IPS DF 4.7 (cell line): ENCODE data around the gene POLR1C.
"Not testable (repeated sequence)": the region's sequence is repeated elsewhere in the genome, so short reads cannot be mapped to it uniquely, and the experiment has no call there.

ENCODE experiments used
- DNase-seq: peaks from one replicate; pipeline ENCODE4 v3.0.0-alpha.2; 2013; ENCODE audit warnings: low spot score; ENCODE audit errors: extremely low read depth

Gene POLR1C

DNA sequence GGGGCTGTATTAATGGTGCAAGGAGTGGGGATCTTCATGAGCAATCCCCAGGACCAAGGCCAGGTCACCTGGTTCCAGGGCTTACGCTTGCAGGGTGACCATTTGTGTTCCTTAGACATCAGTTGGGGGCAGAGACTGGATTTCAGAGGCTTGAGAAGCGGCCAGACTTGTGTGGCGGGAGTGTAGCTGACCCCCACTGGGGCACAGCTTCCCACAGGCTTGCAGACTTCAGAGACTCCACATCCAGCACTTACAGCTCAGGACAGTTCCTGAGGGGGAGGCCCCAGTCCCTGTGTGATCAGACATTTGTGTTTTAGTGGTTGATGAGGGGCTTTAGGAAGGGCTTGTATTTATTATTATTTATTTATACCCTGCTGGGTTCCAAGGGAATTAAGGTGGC is 24.2 kb upstream of the POLR1C start:
- DNase-seq: no peak

DNA sequence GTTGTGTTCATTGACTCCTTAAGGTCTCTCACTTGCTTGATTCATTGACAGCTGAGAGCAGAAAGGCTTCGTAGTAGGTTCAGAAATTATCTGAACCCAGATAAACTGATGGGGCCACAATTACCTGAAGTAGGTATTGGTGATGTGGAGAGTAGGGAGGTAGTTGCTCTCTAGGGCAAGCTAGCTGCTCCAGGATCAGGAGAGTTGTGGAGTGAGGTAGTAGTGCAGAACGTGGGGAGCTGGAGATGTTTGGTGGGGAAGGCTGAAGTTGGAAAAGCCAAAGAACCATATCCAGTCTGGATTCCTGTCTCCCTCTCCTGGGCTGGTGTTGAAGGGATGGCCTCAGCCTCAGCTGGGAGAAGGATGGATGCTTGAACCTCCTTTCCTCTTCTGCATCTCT is 23.7 kb upstream of the POLR1C start:
- DNase-seq: no peak

DNA sequence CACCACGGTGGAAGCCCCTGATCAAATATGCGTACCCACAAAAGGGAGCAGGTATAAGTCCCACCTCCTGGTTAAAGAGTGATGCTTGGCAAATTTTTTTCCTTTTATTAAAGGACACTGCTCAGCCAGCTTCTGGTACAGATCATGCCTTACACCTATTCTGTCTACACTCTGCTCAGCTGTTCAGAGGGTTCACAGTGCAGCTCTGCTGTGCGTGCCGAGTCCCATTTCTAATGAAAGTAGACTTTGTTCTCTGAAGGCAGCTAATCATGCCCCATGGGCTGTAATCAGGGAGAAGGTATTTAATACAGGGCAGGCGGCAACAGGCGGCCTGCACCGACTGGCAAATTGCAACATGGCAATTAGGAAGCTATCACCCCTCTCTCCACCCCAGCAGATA is 23.1 kb upstream of the POLR1C start:
- DNase-seq: no peak

DNA sequence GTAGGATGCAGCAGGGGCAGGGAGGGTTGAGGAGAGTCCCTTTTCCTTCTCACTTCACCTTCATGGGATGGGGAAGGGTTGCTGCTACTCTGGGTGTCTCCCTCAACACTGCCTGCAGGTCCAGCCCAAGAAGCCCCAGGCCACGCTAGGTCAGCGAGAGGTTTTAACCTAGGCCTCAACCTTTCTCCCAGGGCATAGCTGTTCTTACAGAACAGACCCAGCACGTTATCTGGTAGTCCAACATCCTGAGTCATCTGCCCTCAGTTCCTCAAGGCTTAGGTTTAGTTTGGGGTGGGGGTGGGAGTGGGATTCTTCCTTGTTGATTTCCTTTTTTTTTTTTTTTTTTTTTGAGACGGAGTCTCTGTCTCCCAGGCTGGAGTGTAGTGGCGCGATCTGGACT is 22.6 kb upstream of the POLR1C start:
- DNase-seq: no peak

DNA sequence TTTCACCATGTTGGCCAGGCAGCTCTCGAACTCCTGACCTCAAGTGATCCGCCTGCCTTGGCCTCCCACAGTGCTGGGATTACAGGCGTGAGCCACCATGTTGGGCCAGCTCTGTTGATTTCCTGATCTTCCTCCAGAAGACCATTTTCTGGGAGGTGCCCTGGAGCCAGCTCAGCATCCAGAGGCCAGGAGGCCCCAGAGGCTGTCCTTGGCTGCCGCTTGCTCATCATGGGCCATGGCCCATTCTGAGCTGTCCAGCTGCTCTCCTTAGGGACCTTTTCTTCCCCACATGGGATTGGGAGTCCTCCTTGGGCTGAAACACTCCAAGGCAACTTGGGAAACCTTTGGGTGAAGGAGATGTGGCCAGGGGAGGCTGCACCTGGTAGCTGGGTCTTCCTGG is 22.1 kb upstream of the POLR1C start:
- no peak for DNase-seq

DNA sequence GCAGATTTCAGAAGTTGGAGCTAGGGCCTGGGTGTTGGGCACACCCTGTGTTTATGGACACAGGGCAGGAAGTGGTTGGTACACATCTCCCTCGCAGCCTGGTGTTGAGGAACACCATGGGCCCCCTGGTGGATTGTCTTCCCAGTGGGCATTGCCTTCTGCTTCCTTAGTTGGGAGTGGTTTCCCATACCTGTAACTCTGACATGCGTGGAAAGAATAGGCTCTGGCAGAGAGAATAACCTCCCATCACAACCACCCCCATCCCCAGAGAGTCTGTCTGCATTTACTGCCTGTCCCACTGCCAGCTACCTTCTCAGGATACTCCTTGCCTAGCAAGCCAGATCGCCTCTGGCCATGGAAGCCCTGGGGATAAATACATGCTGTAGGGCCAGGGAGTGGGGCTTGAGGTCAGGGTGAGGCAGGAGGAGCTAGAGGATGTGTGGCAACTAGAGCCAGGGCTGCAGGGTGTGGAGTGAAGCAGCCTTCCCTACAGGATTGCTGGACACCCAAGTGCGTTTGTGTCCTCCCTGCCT is 21.4 kb upstream of the POLR1C start:
- DNase-seq: no peak

DNA sequence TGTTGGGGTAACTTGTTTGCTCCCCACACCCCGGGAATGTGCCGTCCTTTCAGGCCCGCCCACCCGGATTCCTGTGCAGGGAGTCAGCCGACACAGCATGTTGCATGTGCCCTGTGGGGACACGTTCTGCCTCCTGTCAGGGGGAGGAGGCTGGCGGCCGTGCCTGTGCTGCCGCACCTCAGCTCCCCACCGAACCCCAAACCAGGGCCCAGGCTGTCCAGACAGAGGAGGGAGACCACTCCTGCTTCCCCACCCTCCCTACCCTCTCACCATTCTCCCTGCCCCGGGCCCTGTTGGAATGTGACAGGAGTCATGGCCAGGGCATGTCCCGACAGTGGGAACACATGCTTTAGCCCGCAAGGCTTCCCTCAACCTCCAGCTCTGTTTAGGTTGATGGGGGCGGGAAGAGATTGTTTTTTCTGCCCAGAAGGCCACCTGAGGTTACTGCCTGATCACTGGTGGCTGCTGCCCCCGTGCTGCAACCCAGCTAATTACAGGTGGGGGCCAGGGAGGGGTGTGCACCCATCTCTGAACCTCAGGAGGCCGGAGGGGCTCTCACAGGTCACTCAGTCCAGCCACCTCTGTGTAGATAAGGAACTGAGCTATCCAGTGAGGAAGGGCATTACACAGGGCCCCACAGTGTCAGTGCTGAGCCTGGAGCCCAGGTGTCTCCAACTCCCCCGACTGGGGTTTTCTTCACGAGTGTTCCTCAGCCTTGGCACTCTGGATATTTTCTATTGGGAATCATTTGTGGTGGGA is 20.3 kb upstream of the POLR1C start:
- no peak for DNase-seq

DNA sequence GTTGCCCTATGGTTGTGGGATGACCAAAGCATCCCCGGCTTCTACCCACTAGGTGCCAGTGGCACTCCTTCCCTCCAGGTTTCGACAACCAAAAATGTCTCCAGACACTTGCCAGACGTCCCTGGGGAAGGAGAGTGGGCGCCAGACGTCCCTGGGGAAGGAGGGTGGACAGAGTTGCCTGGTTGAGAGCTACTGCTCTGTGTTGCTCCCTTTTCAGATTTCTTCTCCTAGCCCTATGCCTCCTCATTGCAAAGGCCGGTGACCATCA is 19.8 kb upstream of the POLR1C start:
- DNase-seq: no peak

DNA sequence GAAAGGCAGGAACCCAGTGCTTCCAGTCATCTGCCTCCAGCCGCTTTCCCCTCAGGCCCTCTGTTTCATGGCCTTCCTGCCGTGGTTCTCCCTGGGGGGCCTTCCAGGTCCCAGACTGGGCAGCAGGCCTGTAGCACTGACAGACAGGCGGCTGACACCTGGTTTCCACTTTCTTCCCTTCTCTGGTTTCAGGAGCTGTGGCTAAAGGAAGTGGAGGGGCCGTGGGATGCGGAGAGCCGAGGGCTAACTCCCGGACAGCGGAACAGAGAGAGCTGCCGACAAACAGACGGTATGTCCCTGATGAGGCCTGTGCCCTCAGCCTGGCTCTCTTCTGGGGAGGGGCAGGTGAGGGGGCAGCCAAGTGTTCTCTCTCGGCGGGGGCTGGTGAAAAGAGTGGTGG is 19.2 kb upstream of the POLR1C start:
- no peak for DNase-seq

DNA sequence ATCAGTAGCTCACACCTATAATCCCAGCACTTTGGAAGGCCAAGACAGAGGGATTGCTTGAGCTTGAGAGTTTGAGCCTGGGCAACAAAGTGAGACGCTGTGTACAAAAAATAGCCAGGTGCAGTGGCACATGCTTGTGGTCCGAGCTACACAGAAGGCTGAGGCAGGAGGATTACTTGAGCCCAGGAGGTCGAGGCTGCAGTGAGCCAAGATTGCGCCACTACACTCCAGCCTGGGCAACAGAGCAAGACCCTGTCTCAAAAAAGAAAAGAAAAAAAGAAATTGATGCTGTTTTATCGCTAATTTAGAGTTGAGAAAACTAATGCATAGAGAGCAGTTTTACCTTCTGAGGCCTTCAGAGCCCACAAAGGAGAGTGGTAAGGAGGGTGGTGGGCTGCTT is 18.6 kb upstream of the POLR1C start:
- not testable (repeated sequence) for DNase-seq

DNA sequence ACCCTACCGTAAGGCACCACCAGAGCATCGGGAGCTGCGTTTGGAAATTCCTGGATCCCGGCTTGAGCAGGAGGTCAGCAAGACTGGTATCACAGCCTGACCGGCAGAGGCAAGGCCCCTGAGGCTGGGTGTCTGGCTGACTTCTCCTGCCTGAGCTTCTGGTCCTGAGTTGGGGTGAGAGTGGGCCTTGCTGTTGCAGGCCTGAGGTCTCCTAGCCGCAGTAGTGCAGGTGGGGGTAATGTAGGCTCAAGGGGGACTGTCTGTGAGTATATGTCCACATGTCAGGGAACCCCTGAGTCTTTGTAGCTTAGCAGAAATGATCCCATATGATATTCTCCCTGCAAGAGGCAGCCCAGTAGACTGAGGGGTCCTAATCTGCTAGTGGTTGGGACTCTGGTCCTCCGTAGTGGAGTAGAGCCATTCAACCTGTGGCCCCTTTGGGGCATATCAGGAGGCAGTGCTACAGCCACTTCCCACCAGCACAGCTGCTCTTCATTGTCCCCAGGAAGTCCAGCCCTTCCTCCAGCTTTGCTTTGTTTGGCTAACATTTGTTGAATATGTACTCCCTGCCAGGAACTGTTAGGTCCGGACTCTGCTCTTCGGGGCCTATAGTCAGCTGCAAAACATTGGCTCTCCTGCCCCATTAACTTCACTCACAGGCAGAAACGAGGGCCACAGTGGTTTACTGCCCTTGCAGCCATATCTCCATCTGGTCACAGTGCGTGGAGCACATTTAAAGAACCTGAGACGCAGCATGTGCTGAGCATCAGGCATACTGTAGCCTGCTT is 17.7 kb upstream of the POLR1C start:
- DNase-seq: no peak

DNA sequence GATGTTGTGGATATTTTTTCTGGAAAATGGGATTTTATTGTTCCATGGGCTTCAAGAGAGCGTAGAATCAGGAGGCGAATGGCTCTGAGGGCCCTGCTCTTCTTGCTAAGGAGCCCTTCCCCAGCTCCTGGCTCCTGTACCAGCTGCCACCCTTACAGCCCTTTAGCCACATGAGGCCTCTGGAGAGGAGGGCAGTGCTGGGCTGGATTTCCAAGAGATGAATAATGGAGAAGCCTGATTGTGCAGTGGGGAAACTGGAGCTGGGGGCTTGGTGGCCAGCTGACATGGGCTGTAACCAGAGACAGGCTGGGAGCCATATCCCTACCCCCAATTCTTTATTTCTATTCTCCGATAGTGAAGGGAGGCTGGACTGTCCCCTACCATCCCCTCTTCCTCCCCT is 16.0 kb upstream of the POLR1C start:
- no peak for DNase-seq

DNA sequence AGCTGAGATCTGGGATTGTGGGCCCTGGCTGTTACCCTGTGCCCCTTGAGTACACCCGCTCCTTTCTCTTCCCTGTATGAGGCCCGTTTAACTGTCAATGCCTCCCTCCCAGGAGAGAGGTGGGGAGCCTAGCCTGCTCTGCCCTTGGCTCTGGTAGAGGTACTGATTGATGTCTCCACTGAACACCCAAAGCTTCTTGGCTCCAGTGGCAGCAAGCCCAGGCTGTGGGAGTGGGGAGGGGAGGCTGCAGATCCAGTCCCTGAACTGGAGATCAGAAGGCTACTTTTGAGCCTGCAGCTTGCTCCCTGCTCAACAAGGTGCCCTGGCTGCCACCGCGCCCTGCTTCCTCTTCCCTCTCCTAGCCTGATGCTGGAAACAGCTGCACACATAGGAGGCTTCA is 14.2 kb upstream of the POLR1C start:
- DNase-seq: no peak

DNA sequence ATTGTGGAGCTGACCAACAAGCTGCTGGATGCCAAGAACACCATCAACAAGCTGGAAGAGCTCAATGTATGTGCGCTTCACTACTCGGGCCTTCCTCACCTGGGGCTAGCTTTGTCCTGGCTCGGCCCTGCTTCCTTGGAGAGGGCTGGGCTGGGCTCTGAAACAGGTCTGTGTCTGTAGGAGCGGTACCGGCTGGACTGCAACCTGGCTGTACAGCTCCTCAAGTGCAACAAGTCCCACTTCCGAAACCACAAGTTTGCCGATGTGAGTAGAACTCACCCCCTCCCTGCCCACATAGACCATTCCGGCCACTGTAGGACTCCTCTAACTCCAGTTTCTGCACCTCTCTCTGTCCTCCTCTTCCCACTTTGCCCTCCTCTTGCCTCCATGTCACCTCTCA is 13.4 kb upstream of the POLR1C start:
- DNase-seq: no peak

DNA sequence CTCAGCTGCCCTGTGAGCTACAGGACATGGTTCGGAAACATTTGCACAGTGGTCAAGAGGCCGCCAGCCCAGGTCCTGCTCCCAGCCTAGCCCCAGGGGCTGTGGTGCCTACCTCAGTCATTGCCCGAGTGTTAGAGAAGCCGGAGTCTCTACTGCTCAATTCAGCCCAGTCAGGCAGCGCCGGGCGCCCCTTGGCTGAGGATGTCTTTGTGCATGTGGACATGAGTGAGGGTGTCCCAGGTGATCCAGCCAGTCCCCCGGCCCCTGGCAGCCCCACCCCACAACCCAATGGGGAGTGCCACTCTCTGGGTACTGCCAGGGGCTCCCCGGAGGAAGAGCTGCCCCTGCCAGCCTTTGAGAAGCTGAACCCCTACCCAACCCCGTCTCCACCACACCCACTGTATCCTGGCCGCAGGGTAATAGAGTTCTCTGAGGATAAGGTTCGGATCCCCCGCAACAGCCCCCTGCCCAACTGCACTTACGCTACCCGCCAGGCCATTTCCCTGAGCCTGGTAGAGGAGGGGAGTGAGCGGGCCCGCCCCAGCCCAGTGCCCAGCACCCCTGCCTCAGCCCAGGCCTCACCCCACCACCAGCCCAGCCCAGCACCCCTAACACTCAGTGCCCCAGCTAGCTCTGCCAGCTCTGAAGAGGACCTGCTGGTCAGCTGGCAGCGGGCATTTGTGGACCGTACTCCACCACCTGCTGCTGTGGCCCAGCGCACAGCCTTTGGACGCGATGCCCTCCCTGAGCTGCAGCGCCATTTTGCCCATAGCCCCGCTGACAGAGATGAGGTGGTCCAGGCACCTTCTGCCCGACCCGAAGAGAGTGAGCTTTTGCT is 11.9 kb upstream of the POLR1C start:
- no peak for DNase-seq

DNA sequence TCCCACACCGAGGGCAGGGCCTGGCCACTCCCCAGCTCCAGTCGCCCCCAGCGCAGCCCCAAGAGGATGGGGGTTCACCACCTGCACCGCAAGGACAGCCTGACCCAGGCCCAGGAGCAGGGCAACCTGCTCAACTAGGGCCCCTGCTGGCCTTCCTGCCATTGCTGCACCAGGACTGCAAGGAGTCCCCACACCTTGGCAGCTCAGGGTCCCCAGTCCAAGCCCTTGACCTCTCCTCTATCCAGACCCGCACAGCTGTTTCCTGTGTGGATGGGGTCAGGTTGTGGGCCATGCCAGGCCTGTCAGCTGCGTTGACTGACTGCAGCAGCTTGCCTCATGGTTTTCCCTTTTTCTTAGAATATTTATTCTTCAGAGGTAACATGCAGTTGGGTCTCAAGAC is 11.2 kb upstream of the POLR1C start:
- DNase-seq: no peak

DNA sequence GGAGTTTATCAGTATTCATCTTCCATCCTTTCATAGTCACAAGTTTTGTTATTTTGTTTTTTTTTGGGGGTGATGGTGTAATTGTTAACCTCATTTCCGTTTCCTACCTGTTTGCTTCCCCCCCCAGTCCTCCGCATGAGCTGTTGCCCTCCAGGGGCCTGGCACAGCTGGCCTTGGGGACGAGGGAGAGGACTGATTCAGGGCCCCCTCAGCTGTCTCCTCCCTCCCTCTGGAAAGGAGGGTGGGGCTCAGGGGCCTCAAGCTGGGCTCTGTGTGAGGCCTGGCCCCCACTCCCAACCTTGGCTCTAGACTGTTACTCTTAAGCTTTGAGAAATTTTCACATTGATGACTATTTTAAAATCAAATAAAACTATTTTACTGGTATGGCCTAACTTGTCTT is 10.7 kb upstream of the POLR1C start:
- no peak for DNase-seq

DNA sequence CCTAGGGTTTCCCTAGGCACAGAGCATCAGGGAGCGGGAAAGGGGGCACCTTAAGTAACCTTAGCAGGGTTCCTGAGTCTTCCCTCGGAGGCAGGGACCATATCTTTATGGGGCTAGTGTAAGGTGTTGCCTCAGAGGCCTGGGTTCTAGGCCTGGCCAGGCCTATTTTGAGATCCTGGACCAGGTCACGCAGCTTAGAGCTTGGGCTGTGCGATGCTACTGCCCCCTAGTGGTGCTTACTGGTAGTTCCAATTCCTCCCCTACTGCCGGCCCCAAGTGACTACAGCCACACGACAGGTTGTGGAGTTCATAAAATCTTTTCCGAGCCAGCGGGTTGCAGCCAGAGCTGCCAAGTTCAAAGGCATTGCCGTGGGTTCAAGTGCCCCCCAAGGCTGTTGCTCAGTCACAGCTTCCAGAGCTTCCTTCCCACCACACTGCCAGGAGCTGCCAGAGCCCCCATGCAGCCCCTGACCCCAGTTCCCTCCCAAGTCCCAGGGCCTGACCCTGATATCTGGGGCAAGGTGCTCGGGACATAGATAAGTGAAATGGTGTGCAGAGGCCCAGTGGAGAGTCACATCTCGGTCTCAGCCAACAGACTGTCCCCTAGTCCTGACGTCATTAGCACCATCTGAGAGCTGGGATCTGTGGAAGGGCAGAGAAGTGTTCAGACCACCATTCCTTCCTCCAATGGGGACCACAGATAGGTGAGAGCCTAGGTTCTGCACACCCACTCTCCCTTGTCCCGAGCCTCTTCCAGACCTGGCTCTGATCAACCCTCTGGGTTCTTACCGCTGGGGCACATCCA is 10.0 kb upstream of the POLR1C start:
- peak; percentile 83 for DNase-seq

DNA sequence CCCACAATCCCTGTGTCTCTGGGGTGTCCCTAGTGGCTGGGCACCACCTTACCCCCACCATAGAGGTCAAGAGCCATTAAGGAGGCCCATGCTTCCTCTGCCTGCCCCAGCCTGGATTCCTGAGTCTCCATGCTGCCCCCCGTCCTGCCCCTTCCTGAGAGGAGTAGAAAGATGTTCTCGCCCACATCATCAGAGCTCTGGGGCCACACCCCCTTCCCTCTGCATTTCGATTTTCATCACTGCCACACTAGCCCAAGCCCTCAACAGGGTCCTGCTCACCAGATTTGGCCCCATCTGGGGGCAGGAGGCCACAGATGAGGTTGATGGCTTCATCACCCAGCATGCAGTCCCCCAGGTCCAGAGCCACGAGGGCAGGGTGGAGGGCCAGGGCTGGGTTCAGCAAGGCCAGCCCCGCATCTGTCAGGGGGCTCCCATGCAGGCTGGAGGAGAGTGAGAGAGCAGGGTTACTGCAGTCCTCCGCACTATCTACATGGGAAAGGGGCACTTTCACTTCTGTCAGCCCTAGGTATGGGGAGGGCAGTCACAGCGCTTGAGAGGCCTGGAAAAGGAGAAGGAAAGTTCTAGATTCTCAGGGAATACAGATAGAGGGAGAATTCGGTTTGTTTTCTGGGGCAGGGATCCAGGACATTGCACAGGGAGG is 8.3 kb upstream of the POLR1C start:
- no peak for DNase-seq

DNA sequence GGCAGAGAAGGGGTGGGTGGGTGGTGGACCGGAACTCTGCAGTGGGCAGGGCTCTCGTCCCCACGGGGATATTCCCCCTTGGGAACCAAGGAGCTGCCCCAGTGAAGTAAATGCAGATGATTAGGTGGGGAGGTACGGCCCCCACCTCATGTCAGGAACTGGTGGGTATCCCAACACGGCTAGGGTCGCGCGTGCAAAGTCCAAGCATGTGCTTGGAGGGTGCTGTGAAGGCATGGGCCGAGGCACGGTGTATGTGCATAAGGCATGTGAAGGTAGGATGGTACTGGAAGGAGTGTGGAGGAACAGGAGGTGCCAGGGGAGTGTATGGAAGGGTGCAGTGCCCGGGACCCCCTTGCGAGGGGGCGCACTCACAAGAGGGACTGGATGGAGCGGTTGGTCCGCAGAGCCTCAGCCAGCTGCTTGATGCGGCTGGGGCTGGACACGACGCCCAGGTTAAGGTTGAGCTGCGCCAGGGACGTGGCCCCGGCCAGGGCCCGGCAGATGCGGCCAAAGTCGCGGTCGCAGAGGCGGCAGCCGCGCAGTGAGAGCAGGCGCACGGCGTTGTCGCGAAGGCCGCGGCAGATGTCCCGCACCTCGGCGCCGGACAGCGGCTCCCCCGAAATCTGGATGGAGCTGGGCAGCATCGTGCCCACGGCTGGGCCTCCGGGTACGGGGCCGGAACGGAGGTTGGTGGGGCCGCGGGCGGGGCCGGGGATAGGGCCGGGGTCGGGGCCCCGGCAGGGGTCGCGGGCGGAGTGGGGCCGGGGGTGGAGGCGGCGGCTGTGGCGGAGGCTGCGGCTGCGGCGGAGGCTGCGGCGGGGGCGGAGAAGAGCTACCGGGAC is 7.5 kb upstream of the POLR1C start:
- DNase-seq: no peak
